HEK293 (cell line): ENCODE data around the gene ROR2.

Source experiments
- CTCF ChIP-seq: fragments of 450-650 bp; formaldehyde crosslinking; IDR thresholded peaks from 2 replicates; pipeline ENCODE4 v1.5.1; 2016; ENCODE audit warnings: missing biosample characterization, missing genetic modification characterization
- YY1 ChIP-seq: fragments of 450-650 bp; formaldehyde crosslinking; IDR thresholded peaks from 2 replicates; pipeline ENCODE4 v1.5.1; 2018; ENCODE audit warnings: missing biosample characterization, missing genetic modification characterization
- ZNF24 ChIP-seq: fragments of 450-650 bp; formaldehyde crosslinking; IDR thresholded peaks from 2 replicates; pipeline ENCODE4 v1.5.1; 2016; ENCODE audit warnings: missing biosample characterization, missing genetic modification characterization
- ZNF704 ChIP-seq: fragments of 450-650 bp; formaldehyde crosslinking; IDR thresholded peaks from 2 replicates; pipeline ENCODE4 v1.5.1; 2016; ENCODE audit warnings: missing biosample characterization, missing genetic modification characterization

- no peak for TF ChIP-seq CTCF (tag by site-specific recombination)
- no peak for TF ChIP-seq ZNF24 (tag by site-specific recombination)
- TF ChIP-seq ZNF704 (tag by site-specific recombination) = no peak
- TF ChIP-seq YY1 = no peak
Measured at GRCh38 chr9:91840882-91841281, 109.1 kb downstream of the ROR2 start.
